DOHH2 (cell line): ENCODE measurements around the gene SYCP2.
A peak's percentile ranks its signal among the peaks of the same experiment; 100 is the strongest.
"Not testable (repeated sequence)": the region's sequence is repeated elsewhere in the genome, so short reads cannot be mapped to it uniquely, and the experiment has no call there.

Source experiments
- H3F3A ChIP-seq: fragments of 200-600 bp; sonication (generic), shearing (Covaris generic); 2 replicates; pipeline ENCODE4 v1.6.0; 2016; ENCODE audit warnings: antibody characterized with exemption, mild to moderate bottlenecking; ENCODE audit not compliant: control insufficient read depth, insufficient read depth
- H3K27ac ChIP-seq: fragments of 200-600 bp; sonication (generic); 2 replicates; pipeline ENCODE4 v1.5.1; 2014; ENCODE audit warnings: low read depth, mild to moderate bottlenecking, low read length, moderate library complexity
- H3K27me3 ChIP-seq: fragments of 200-600 bp; sonication (generic); 2 replicates; pipeline ENCODE4 v1.6.1; 2014; ENCODE audit warnings: mild to moderate bottlenecking, low read length, mixed read lengths; ENCODE audit not compliant: control insufficient read depth
- H3K36me3 ChIP-seq: fragments of 200-600 bp; sonication (generic); 2 replicates; pipeline ENCODE4 v1.6.1; 2014; ENCODE audit warnings: mild to moderate bottlenecking, low read length, moderate library complexity, mixed read lengths; ENCODE audit not compliant: control insufficient read depth
- H3K4me1 ChIP-seq: fragments of 200-600 bp; sonication (generic); 2 replicates; pipeline ENCODE4 v1.6.1; 2014; ENCODE audit warnings: mild to moderate bottlenecking, low read length, mixed read lengths; ENCODE audit not compliant: control insufficient read depth
- H3K4me2 ChIP-seq: fragments of 200-600 bp; sonication (generic); 2 replicates; pipeline ENCODE4 v1.6.0; 2014; ENCODE audit warnings: mild to moderate bottlenecking, low read length, moderate library complexity
- H3K4me3 ChIP-seq: fragments of 200-600 bp; sonication (generic); 2 replicates; pipeline ENCODE4 v1.5.1; 2014; ENCODE audit warnings: mild to moderate bottlenecking, low read length, mixed read lengths
- H3K79me2 ChIP-seq: fragments of 200-600 bp; sonication (generic); 2 replicates; pipeline ENCODE4 v1.6.1; 2014; ENCODE audit warnings: mild to moderate bottlenecking, low read length, mixed read lengths; ENCODE audit not compliant: control insufficient read depth
- H3K9me2 ChIP-seq: fragments of 200-600 bp; sonication (generic); replicated peaks from 2 replicates; pipeline ENCODE4 v1.6.1; 2014; ENCODE audit warnings: mild to moderate bottlenecking, low read length, mixed read lengths; ENCODE audit not compliant: control insufficient read depth
- H3K9me3 ChIP-seq: fragments of 200-600 bp; sonication (generic); 2 replicates; pipeline ENCODE4 v1.6.1; 2014; ENCODE audit warnings: antibody characterized with exemption, low read length, mixed read lengths; ENCODE audit not compliant: control insufficient read depth, insufficient read depth
- H4K20me1 ChIP-seq: fragments of 200-600 bp; sonication (generic); 2 replicates; pipeline ENCODE4 v1.6.0; 2014; ENCODE audit warnings: low read depth, mild to moderate bottlenecking, antibody characterized with exemption, low read length, moderate library complexity; ENCODE audit not compliant: control insufficient read depth, insufficient read depth
- CTCF ChIP-seq: fragments of 200-600 bp; sonication (generic); IDR thresholded peaks from one replicate; pipeline ENCODE4 v1.5.1; 2014; ENCODE audit warnings: antibody characterized with exemption, mild to moderate bottlenecking, low read depth, low read length; ENCODE audit not compliant: poor library complexity, severe bottlenecking
- EZH2phosphoT487 ChIP-seq: fragments of 200-600 bp; sonication (generic); IDR thresholded peaks from 2 replicates; pipeline ENCODE4 v1.6.1; 2017; ENCODE audit warnings: borderline replicate concordance, mild to moderate bottlenecking, antibody characterized with exemption, low read length, moderate library complexity, mixed read lengths

SYCP2 gene

GRCh38 chr20:59895908-59896307 lies 37.5 kb downstream of the SYCP2 start:
- Histone ChIP-seq H3K27ac (no peak overlapping the region), H4K20me1 (no peaks in the 10 kb centered on the region), H3K4me2 (no peak overlapping the region), H3K4me3 (no peak overlapping the region), H3K4me1 (peaks cover 11% of the 10 kb centered on the region), H3K9me3 (no peaks in the 10 kb centered on the region), H3K27me3 (peaks cover 24% of the 10 kb centered on the region), H3K9me2 (no peaks in the 10 kb centered on the region), H3K79me2 (no peaks in the 10 kb centered on the region), H3K36me3 (no peaks in the 10 kb centered on the region), H3F3A (peaks cover 4% of the 10 kb centered on the region; the same call in 1 of the 2 replicates)
- no peak for TF ChIP-seq EZH2phosphoT487
- no peak for TF ChIP-seq CTCF

- Histone ChIP-seq H3K36me3 (no peaks in the 10 kb centered on the region), H3K27me3 (peaks cover 22% of the 10 kb centered on the region), H3K27ac (no peak overlapping the region), H3F3A (peaks cover 5% of the 10 kb centered on the region; the same call in 1 of the 2 replicates), H3K4me1 (peaks cover 12% of the 10 kb centered on the region), H3K79me2 (no peaks in the 10 kb centered on the region), H3K4me3 (no peak overlapping the region), H3K9me2 (no peaks in the 10 kb centered on the region), H3K9me3 (no peaks in the 10 kb centered on the region), H4K20me1 (no peaks in the 10 kb centered on the region), H3K4me2 (peak overlapping the region; percentile 10; the same call in 1 of the 2 replicates)
- TF ChIP-seq EZH2phosphoT487 (no peak), CTCF (no peak)
Measured at GRCh38 chr20:59891581-59891980, 41.9 kb downstream of the SYCP2 start.

- not testable (repeated sequence) for H3K36me3 ChIP-seq, H4K20me1 ChIP-seq, H3K27ac ChIP-seq, H3F3A ChIP-seq, H3K4me3 ChIP-seq, H3K79me2 ChIP-seq, H3K9me3 ChIP-seq, H3K9me2 ChIP-seq, H3K4me2 ChIP-seq
- Histone ChIP-seq H3K27me3 (peaks cover 14% of the 10 kb centered on the region), H3K4me1 (peaks cover 12% of the 10 kb centered on the region)
Measured at GRCh38 chr20:59890035-59890434, 43.4 kb downstream of the SYCP2 start.

- Histone ChIP-seq H3K36me3 (no peaks in the 10 kb centered on the region), H3K27ac (no peak overlapping the region), H3K79me2 (no peaks in the 10 kb centered on the region), H3K9me3 (no peaks in the 10 kb centered on the region), H3K4me1 (peaks cover 12% of the 10 kb centered on the region), H3K27me3 (peaks cover 3% of the 10 kb centered on the region), H3K9me2 (no peaks in the 10 kb centered on the region), H3K4me2 (no peak overlapping the region), H4K20me1 (no peaks in the 10 kb centered on the region), H3F3A (peaks cover 5% of the 10 kb centered on the region; the same call in 1 of the 2 replicates), H3K4me3 (no peak overlapping the region)
- TF ChIP-seq EZH2phosphoT487 (no peak), CTCF (no peak)
Measured at GRCh38 chr20:59888050-59888449, 45.4 kb downstream of the SYCP2 start.
